Stimulated activated CD4-positive, alpha-beta T cell treated with anti-CD3 and anti-CD28 coated beads, Interleukin-1b, Interleukin-23, amount 100 ng/mL, for 4 hours (primary cell): Measurements from ENCODE around the gene KMT2C.
"Not testable (repeated sequence)": the region's sequence is repeated elsewhere in the genome, so short reads cannot be mapped to it uniquely, and the experiment has no call there.

Experiments
- DNase-seq, 2 donors: peaks; one replicate each; pipeline ENCODE4 v3.0.0-alpha.2; 2020; ENCODE audit warnings: low read depth in 2 of 2

KMT2C gene

DNA sequence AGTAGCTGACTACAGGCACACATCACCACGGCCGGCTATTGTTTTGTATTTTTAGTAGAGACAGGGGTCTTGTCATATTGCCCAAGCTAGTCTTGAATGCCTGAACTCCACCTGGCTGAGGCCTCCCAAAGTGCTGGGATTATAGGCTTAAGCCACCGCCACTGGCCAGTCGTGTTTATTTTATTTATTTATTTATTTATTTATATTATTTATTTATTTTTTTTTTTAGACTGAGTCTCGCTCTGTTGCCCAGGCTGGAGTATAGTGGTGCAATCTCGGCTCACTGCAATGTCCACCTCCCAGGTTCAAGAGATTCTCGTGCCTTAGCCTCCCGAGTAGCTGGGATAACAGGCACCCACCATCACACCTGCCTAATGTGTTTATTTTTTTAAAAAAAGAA lies 6.0 kb upstream of the KMT2C start:
- DNase-seq: not testable (repeated sequence)

DNA sequence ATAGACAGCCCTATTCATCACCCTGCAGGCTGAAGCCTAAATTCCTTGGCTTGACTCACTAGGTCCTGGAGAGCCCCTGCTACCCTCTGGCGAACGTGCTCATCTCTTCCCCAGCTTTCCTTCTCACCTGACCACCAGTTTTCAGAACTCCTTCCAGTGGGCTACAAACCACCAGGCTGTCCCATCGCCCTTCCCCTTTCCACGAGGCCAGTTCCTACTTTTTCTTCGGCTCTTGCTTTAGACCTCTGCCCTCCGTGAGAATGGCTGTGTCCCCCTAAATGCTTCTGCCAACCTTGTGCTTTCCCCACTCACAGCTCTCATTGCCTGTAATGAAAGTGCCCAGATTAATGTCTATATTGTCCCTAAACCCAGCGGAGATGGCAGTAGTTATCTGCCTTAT lies 5.4 kb upstream of the KMT2C start:
- not testable (repeated sequence) for DNase-seq

DNA sequence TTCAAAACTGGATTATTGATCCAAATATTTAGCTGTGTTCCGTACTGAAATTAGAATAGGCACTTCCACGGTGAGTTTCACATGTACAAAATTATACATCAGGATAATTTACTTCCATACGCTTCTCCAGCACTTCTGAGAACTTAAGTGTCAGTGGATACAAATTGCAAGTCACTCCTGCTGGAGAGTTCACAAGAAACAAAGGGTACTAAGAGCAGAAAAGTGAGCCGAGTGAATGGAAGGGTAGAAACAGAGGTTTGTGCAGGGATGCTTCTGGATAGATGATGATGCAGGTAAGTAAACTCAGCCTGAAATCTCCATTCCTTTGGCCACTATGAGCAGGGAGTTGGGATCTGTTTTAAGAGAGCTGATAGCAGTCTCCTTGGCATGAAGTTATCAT lies 2.2 kb upstream of the KMT2C start:
- DNase-seq: not testable (repeated sequence)

- DNase-seq: not testable (repeated sequence)
Measured at GRCh38 chr7:152436931-152437575, 1.2 kb upstream of the KMT2C start.

- peak; percentile 90 to 91 for DNase-seq
Measured at GRCh38 chr7:152436111-152436930, 518 bp upstream of the KMT2C start.

DNA sequence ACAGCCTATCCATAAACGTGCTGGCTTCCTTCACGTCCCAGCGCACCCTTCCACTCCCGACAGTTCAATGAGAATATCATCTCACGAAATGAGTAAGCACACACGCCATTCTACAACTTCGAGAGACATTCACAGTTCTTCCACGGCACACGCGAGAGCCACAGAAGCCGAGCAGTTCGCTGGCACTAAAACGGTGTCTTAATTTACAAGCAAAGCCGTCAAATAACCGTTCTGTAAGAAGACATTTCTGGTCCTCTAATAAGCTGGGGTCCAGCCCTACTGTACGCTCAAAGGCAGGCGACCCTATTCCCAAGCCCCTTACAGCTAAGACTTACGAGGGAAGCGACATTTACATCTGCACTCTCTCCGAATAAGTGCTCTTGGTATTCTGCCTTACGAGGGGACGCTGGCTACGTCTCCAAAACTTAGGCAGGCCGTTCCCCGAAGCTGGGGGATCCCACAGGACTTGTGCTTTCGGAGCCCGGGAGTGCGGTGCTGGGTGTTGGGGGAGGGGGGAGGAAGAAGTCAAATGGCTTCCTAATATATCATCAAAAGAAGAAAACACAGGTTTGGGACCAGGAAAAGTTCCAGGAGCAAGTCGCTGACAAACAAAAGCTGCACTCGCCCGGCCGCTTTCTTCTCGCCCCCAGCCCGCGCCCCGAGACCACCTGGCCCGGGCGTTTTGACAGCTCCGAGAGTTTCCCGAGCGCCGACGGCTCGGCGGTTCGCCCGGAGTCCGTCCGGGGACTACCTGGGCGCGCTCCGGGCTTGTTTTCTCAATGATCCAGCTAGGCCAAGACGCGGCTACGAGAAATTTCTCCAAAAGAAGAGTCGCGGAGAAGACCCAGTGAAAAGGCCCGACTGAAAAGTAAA lies 1.1 kb downstream of the KMT2C start:
- DNase-seq: peak; percentile 9 to 19

GRCh38 chr7:152433721-152434490 lies 1.9 kb downstream of the KMT2C start:
- DNase-seq: peak; percentile 33 to 36

DNA sequence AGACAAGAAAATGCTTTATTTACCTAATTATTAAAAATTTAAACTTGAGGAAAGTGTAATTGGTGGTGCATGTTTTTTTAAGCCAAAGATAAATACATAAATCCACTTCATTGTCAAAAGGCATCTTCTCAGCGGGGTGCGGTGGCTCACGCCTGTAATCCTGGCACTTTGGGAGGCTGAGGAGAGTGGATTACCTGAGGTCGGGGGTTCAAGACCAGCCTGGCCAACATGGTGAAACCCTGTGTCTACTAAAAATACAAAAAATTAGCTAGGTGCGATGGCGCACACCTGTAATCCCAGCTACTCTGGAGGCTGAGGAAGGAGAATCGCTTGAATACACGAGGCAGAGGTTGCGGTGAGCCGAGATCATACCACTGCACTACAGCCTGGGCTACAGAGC lies 3.1 kb downstream of the KMT2C start:
- not testable (repeated sequence) for DNase-seq

DNA sequence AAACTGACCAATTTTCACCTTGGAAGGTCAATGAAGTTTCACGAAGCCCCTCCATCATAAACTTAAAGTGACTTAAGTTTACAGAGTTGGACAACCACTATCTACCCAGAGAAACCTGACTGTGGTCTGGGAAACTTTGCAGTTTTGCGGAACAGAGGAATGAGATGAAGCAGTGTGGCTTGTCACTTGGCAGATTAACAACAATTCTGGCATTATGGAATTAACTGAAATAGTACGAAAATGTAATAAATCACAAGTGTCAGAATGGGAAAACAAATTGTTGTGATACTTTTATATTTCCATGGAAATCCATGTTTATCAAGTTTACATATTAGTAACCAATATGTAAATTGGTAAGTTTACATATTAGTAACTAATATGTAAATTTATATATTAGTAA lies 4.9 kb downstream of the KMT2C start:
- DNase-seq: no peak

GRCh38 chr7:152430118-152430517 lies 5.7 kb downstream of the KMT2C start:
- not testable (repeated sequence) for DNase-seq

- DNase-seq: no peak
Measured at GRCh38 chr7:152424348-152425108, 11.3 kb downstream of the KMT2C start.

- no peak for DNase-seq
Measured at GRCh38 chr7:152423991-152424347, 11.8 kb downstream of the KMT2C start.

- not testable (repeated sequence) for DNase-seq
Measured at GRCh38 chr7:152423171-152423570, 12.6 kb downstream of the KMT2C start.

- DNase-seq: not testable (repeated sequence)
Measured at GRCh38 chr7:152420950-152421349, 14.9 kb downstream of the KMT2C start.

GRCh38 chr7:152419473-152420429 lies 16.1 kb downstream of the KMT2C start:
- DNase-seq: no peak

- DNase-seq: no peak
Measured at GRCh38 chr7:152414779-152415178, 21.0 kb downstream of the KMT2C start.

DNA sequence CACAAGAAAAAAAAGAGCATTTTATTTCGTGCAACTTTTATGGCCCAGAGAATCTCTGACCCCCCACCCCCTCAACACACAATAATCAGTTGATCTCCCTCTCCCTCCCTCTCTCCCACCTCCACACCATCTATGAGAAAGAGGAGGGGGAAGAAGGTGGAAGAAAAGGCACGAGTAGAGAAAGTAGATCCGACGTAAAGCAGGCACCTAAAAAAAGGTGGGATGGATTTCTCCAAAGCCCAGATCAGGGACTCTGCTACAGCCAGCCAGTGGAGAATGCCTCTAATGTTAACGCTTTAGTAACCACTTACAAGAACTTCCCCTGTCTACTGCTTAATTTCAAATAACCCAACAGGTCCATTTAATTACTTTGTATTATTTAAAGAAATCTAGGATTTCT lies 24.4 kb downstream of the KMT2C start:
- DNase-seq: no peak

- DNase-seq: no peak
Measured at GRCh38 chr7:152406491-152406890, 29.3 kb downstream of the KMT2C start.

DNA sequence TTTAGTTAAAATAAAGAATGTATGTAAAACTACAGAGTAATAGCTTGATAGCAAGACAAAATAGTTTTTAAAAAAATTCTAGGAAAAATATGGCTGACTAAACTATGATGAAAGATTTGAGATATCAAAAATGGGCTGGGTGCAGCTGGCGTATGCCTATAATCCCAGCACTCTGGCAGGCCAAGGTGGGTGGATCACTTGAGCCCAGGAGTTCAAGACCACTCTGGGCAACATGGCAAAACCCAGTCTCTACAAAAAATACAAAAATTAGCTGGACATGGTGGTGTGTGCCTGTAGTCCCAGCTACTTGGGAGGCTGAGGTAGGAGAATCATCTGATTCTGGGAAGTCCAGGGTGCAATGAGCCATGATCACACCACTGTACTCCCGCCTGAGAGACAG lies 29.8 kb downstream of the KMT2C start:
- not testable (repeated sequence) for DNase-seq

GRCh38 chr7:152403726-152404125 lies 32.1 kb downstream of the KMT2C start:
- DNase-seq: no peak
